C4-2B (cell line): ENCODE results near the gene SEZ6L.

Experiments
- H3K27ac ChIP-seq: fragments of 450-650 bp; 2 replicates; pipeline ENCODE4 v1.5.1; 2017
- ZFX ChIP-seq: fragments of 450-650 bp; IDR thresholded peaks from 2 replicates; pipeline ENCODE4 v1.6.1; 2017
- TF ChIP-seq, protein P1 (sequence below): fragments of 450-650 bp; conservative IDR thresholded peaks from 2 replicates; pipeline ENCODE4 v1.5.1; 2017; ENCODE audit warnings: mild to moderate bottlenecking

Gene SEZ6L

DNA sequence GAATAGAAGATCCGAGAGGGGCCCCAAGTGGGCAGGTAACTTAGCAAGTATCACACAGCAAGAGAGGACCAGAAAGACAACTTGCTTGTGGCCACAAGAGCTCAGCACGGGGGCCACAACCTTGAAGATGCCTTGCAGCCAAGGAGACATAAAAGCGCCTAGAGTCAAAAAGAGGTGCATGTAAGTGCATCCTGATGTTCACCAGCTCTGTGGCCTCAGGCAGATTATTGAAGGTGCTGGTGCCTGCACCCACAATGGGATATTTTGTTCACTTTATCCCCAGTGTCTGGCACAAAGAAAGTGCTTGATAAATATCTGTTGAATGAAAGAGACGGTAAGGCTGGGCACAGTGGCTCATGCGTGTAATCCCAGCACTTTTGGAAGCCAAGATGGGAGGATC is 153.8 kb downstream of the SEZ6L start:
- TF ChIP-seq, protein P1, sequence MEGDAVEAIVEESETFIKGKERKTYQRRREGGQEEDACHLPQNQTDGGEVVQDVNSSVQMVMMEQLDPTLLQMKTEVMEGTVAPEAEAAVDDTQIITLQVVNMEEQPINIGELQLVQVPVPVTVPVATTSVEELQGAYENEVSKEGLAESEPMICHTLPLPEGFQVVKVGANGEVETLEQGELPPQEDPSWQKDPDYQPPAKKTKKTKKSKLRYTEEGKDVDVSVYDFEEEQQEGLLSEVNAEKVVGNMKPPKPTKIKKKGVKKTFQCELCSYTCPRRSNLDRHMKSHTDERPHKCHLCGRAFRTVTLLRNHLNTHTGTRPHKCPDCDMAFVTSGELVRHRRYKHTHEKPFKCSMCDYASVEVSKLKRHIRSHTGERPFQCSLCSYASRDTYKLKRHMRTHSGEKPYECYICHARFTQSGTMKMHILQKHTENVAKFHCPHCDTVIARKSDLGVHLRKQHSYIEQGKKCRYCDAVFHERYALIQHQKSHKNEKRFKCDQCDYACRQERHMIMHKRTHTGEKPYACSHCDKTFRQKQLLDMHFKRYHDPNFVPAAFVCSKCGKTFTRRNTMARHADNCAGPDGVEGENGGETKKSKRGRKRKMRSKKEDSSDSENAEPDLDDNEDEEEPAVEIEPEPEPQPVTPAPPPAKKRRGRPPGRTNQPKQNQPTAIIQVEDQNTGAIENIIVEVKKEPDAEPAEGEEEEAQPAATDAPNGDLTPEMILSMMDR, result no peak
- no peak for TF ChIP-seq ZFX
- H3K27ac ChIP-seq, result no peak overlapping the region

DNA sequence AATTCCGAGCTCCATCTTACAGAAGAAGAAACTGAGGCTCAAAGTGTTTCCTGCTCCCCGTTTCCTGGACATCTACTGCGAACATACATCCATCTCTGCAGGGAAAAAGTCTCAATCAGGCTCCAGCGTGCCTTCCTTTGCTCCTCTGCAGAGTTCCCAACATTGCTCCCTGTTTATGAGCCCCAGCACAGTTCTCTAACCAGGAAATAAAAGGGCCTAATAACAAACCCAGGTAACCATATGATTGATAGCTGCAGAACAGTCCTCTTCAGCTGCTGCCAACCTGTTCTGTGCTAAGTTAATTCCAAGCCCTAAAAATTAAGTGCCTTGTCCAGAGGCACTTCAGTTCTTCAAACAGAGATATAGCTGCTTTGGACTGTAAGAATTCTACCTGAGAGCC is 154.9 kb downstream of the SEZ6L start:
- H3K27ac ChIP-seq, result no peak overlapping the region
- TF ChIP-seq ZFX, result no peak
- TF ChIP-seq, protein P1, result no peak

DNA sequence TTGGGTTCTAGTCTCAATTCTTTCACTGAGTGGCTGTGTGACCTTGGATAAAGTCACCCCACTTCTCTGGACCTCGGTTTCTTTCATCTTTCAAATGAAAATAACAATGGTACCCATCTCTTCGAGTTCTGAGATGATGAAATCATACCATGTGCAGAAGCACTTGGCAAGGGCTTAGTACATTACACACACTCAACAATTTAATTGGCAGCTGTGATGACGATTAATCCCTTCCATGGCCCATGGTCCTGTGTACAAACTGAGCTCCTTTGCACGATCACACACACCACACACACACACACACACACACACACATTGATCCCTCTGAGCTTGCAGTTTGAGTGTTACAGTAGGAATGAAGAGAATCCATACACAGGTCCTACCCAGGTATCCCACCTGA is 156.4 kb downstream of the SEZ6L start:
- TF ChIP-seq, protein P1, result no peak
- no peak for TF ChIP-seq ZFX
- H3K27ac ChIP-seq, result no peak overlapping the region

DNA sequence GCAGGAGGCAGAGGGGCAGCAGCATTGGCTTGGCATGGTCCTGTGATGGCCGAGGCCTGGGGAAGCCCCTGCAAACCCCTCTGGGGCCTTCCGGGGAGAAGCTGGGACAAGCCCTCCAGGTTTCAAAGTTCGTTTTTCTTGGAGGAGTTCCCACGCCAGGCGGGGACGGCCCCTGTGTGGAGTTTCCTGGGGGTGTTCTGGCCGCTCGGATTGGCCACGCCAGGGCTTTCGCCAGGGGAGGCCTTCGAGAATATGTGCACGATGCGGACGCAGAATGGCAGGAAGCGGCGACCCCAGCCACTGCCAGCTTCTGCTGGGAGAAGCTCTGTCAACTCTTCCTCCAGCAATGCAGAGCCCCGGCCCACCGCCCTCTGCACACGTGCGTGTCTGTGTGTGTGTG is 157.5 kb downstream of the SEZ6L start:
- no peak overlapping the region for H3K27ac ChIP-seq
- TF ChIP-seq, protein P1, result no peak
- no peak for TF ChIP-seq ZFX

DNA sequence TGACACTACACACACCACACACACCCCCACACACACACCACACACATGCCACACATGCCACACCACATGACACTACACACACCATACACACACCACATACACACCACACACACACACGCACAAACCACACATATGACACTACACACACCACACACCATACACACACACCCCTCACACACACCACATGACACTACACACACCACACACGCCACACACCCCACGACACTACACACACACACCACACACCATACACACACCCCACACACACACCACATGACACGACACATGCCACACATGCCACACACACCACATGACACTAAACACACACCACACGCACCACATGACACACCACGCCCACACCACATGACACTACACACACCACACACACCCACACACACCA is 158.0 kb downstream of the SEZ6L start:
- no peak overlapping the region for H3K27ac ChIP-seq
- TF ChIP-seq, protein P1, result no peak
- TF ChIP-seq ZFX, result no peak

DNA sequence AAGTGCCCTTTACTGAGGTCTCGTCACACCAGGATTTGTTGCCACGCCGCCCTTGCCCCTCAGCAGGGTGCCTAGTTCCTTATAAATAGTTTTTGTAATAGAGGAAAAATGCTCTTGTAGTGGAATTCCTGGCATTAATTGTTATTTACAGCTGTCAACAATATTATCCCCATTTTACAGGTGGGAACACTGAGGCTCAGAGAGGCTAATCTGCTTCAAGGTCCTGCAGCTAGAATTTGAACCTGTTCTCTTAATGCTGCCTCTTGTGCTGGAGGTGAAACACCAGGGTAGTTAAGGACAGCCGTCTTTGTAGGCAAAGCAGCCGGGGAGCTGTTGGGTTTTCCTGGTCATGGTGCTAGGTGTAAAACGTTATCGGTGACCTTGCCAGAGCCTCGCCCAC is 159.0 kb downstream of the SEZ6L start:
- TF ChIP-seq, protein P1, result no peak
- no peak for TF ChIP-seq ZFX

DNA sequence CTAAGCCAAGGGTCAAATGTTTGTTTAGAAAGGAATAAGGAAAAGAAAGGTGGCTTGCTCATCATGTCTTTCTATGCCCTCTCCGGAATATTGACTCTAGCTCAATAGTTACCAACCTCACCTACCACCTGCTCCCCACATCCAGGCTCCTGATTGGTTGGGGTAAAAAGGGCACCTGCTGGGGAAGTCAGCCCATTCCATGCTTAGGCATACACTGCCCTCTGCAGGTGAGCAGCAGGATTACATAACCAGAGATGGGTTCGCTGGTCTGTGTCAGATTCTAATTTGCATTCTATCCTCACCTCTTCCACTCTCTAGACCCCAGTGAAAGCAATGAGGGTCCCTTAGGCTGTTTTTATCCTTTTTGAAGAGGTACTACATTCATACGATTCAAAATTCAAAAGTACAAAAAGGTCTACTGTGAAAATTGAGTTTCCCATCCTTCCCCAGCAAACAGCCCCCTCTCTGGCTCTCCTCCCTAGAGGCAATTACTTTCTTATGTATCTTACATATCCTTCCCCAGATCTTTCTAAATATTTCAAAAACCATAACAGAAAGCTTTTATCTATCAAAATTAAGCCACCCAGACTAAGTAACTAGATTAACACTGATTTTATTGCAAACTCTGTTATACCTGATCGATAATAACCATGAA is 161.8 kb downstream of the SEZ6L start:
- no peak overlapping the region for H3K27ac ChIP-seq
- no peak for TF ChIP-seq ZFX
- TF ChIP-seq, protein P1, result peak; percentile 93

More for the DNA sequence above, 159.0 kb downstream of the SEZ6L start:
- H3K27ac ChIP-seq, result no peak overlapping the region
